Measurements from ENCODE around the gene GADD45A. TPM values are rescaled to one million over a fixed set of nuclear protein-coding genes. Genes with fewer than 3 reads are reported as not detected.
A peak's percentile ranks its signal among the peaks of the same experiment; 100 is the strongest.

Gene GADD45A
- total RNA-seq, 1 donor from 2014 or later = 151 TPM

- peak; percentile 86 for DNase-seq (ENCODE audit: low read depth)
Observed at GRCh38 chr1:67683316-67683715, 1.7 kb upstream of the GADD45A start.

GRCh38 chr1:67683766-67684525 lies 1.1 kb upstream of the GADD45A start:
- peak overlapping the region; percentile 52 for H3K4me3 ChIP-seq (ENCODE audit: low read depth, low read length)
- no peak for TF ChIP-seq CTCF (conservative IDR thresholded peaks at IDR 0.05; ENCODE audit: low read depth, low read length)
- no peak for DNase-seq (ENCODE audit: low read depth)

More at GRCh38 chr1:67683316-67683715, 1.7 kb upstream of the GADD45A start:
- peak overlapping the region; percentile 12 for H3K4me3 ChIP-seq (ENCODE audit: low read depth, low read length)
- no peak for TF ChIP-seq CTCF (conservative IDR thresholded peaks at IDR 0.05; ENCODE audit: low read depth, low read length)

- H3K4me3 ChIP-seq (ENCODE audit: low read depth, low read length) = peak overlapping the region; percentile 52
- TF ChIP-seq CTCF (conservative IDR thresholded peaks at IDR 0.05; ENCODE audit: low read depth, low read length) = no peak
- no peak for DNase-seq (ENCODE audit: low read depth)
Observed at GRCh38 chr1:67684526-67685066, 405 bp upstream of the GADD45A start.

GRCh38 chr1:67685558-67686266 lies 711 bp downstream of the GADD45A start:
- no peak for DNase-seq (ENCODE audit: low read depth)

GRCh38 chr1:67686267-67687197 lies 1.5 kb downstream of the GADD45A start:
- peak; percentile 85 for DNase-seq (ENCODE audit: low read depth)
- TF ChIP-seq CTCF (conservative IDR thresholded peaks at IDR 0.05; ENCODE audit: low read depth, low read length) = no peak
- peak overlapping the region; percentile 95 for H3K4me3 ChIP-seq (ENCODE audit: low read depth, low read length)

More at GRCh38 chr1:67685558-67686266, 711 bp downstream of the GADD45A start:
- TF ChIP-seq CTCF (conservative IDR thresholded peaks at IDR 0.05; ENCODE audit: low read depth, low read length) = no peak
- peak overlapping the region; percentile 95 for H3K4me3 ChIP-seq (ENCODE audit: low read depth, low read length)

- peak overlapping the region; percentile 95 for H3K4me3 ChIP-seq (ENCODE audit: low read depth, low read length)
- no peak for DNase-seq (ENCODE audit: low read depth)
- TF ChIP-seq CTCF (conservative IDR thresholded peaks at IDR 0.05; ENCODE audit: low read depth, low read length) = no peak
Observed at GRCh38 chr1:67687198-67687545, 2.2 kb downstream of the GADD45A start.

Measured in epithelial cell of proximal tubule (primary cell).